GM04504 (cell line): ENCODE results near the gene C1orf53.
"Not testable (repeated sequence)": the region's sequence is repeated elsewhere in the genome, so short reads cannot be mapped to it uniquely, and the experiment has no call there.

Experiments used
- DNase-seq: peaks from one replicate; pipeline ENCODE4 v3.0.0-alpha.2; 2012; ENCODE audit warnings: low read depth

The C1orf53 gene

DNA sequence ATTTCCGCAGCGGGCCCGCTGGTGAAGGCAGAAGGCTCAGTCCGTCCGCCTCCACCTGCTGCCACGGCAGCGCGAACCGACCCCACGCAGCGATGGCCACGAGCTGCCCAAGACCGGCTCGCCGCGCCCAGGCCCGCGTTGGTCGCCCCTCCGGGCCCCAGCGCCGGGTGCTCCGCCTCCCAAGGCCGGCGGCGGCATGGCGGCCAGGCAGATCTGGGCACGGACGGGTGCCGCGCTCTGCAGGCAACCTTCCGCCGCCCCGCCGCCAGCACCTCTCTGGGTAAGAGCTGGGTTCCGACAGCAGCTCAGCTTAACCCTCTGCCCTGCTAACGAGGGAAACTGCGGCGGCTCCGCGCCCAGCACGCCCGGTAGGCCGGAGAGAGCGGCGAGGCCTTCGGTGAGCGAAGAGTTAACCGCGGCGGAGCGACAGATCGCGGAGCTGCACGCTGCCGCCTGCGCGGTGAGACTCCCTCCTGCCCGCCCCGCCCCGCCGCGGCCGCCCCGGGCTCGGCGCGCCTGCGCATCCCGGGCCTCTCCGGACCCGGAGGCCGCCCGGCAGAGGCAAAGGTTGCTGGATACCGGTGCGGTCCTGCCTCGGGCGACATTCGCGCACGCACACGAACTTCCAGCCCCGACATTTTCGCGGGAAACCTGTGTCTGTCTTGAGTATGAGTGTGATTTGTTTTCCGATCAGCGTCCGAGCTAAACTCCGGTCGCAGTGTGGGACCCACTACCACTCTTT, at the start of gene C1orf53:
TSS of gene C1orf53 (plus strand) at position 177 of the 742 bp plus-strand sequence. CDS start at position 197, 20 bp downstream.
- DNase-seq: peak; percentile 74

DNA sequence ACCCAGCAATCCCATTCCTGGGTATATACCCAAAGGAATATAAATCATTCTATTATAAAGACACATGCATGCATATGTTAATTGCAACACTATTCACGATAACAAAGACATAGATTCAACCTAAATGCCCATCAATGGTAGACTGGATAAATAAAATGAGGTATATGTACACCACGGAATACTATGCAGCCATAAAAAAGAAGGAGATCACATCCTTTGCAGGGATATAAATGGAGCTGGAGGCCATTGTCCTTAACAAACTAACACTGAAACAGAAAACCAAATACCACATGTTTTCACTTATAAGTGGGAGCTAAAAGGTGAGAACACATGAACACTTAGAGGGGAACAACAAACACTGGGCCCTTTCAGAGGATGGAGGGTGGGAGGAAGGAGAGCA, 46.7 kb upstream of the C1orf53 start:
- DNase-seq: not testable (repeated sequence)

DNA sequence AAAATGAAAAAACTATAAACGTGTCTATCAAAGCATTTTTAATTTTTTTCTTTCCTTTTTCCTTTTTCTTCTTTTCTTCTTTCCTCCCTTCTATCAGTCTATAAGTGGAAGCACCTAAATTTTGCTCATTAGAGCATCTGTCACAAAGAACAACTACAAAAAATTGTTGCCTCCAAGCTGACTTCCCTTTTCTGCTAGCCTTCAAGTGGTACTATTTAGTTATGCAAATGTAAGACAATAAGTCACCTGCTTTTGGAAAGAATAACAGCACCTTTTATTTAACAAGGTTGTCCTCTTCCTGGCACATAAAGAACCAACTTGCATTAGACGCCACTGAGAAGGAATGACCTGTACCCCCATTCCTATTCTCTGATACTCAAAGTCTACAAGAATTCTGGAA, 45.0 kb upstream of the C1orf53 start:
- DNase-seq: no peak

DNA sequence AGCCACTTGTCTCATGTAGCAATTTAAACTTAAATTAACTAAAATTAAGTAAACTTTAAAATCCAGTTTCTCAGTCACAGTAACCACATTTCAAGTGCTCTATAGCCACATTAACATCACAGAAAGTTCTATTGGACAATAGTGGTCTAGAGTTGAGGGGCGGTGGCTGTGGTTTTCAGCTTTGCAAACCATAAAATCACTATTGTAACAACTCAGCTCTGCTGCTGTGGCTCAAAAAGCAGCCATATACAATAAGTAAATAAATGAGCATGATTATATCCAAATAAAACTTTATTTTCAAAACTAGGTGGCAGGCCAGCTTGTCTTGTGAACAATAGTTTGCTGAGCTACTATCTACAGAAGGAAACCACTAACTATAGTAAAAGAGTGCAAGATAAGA, 43.4 kb upstream of the C1orf53 start:
- DNase-seq: no peak

DNA sequence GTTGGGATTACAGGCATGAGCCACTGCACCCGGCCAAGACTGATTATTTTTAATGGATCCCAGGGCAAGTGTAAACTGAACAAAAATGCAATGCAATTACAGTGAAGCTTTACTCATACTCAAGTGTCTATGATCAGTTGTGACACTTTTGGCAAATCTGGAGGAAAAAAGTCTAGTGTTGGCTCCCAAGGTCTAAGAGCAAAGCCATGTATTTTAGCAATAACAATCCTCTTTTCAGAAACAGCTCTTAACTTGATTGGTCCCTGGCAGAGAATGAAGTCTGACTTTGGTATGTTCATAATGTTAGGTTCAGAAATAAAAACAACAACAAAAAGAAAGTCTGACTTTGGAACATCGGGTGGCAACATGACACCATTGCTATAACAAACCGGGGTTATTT, 40.2 kb upstream of the C1orf53 start:
- no peak for DNase-seq

DNA sequence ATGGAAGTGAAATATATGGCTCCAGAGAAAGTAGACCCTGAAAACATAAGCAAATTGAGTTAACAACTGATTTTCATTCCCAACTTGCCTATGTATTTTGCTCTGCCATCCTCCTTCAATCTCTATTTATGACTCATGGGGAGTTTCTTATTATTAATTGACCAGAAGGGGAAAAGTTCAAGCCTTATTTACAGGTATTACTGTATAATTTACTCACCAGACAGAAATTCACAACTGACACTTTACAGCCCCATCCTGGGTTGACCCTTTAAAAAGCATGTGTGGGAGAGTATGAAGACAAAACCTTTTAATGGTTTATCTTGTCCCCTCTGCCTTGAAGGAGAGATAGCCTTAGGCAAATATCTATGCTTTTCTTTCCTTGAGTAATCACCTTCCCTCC, 39.8 kb upstream of the C1orf53 start:
- no peak for DNase-seq

DNA sequence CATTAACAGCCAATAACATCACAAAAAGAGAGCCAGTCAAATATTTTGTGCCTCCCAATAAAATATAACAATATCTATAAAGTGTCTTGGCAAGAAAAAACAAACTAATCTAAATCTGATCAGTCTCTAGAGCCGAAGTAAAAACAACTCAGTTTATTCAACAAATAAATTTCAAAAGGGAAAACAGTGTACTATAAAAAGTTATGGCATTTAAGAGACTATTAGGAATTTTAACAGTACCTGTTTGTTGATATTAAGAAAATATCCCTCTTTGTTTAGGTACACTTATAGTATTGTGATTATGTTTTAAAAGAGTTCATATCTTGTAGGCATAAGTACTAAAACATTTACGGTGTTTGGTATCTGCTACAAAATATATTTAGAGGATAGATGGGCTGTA, 36.6 kb upstream of the C1orf53 start:
- DNase-seq: no peak

DNA sequence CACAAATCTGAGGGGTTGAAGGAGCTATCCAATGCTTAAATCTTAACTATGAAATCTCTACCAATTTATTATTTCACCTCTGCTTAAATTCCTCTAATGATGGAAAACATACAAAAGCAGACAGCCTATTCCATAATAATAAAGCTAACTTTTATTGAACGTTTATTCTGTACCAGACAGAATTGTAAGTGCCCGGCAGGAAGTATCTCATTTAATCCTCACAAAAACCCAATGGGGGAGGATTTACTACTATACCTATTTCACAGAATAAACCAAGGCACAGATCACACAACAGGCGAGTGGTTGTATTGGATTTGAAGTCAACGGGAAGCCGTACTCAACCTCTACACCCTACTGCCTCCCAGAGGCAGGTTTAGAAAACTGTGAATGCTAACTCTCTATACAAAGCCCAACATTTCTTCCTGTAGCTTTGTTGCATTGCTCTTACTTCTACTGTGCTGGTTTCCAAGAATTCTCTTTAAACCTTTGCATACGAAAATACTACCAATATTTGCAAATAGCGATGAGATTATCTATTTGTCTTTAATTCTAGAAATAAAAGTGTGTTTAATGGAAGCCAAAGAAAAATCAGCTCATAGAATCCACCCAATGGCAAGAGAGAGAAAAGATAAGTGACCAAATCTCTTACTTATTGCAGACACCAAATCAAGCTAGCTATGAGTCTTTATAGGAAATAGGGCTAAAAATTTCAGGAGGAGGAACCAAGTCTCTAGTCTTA, 33.5 kb upstream of the C1orf53 start:
- peak; percentile 42 for DNase-seq

DNA sequence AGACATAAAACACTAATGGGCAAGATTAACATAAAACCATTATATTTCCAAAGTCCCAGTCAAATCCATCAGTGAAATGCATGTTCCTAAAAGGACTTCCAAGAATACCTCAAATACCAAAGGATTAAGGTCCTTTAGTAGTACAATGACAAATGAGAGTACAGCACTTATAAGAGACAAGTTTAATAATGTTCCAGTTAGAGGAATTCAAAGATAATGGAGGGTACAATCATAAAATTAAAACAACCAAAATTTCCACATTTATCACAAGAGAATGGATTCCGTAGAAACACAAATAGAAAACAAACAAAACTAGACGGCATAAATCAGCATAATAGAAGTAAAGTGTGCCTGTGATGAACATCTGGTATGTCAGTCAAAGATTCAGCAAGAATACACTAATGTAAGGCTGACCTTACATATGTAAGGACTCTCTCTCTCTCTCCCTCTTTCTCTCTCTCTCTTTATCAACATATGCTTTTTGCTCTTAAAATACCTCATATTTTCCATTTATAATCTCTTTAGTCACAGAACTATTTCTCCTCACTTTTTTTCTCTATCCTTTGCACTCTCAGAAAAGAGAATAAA, 32.8 kb upstream of the C1orf53 start:
- DNase-seq: no peak

DNA sequence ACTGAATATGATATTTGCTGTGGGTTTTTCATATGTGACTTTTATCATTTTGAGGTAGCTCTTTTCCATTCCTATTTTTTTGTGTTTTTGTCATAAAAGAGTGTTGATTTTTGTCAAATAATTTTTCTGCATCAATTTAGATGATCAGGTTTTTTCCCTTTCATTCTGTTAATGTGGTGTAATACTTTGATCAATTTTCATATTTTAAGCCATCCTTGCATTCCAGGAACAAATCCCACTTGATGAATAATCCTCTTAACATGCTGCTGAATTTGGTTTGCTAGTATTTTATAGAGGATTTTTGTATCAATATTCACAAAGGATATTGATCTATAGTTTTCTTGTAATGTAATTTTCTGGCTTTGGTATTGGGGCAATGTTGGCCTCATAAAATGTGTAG, 25.5 kb upstream of the C1orf53 start:
- DNase-seq: no peak

DNA sequence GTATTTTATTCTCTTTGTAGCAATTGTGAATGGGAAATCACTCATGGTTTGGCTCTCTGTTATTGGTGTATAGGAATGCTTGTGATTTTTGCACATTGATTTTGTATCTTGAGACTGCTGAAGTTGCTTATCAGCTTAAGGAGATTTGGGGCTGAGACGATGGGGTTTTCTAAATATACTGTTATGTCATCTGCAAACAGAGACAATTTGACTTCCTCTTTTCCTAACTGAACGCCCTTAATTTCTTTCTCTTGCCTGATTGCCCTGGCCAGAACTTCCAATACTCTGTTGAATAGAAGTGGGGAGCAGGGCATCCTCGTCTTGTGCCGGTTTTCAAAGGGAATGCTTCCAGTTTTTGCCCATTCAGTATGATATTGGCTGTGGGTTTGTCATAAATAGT, 22.0 kb upstream of the C1orf53 start:
- DNase-seq: not testable (repeated sequence)

DNA sequence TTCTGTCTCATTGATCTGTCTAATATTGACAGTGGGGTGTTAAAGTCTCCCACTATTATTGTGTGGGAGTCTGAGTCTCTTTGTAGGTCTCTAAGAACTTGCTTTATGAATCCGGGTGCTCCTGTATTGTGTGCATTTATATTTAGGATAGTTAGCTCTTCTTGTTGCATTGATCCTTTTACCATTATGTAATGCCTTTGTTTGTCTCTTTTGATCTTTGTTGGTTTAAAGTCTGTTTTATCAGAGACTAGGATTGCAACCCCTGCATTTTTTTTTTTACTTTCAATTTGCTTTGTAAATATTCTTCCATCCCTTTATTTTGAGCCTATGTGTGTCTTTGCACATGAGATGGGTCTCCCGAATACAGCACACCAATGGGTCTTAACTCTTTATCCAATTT, 20.2 kb upstream of the C1orf53 start:
- DNase-seq: not testable (repeated sequence)

DNA sequence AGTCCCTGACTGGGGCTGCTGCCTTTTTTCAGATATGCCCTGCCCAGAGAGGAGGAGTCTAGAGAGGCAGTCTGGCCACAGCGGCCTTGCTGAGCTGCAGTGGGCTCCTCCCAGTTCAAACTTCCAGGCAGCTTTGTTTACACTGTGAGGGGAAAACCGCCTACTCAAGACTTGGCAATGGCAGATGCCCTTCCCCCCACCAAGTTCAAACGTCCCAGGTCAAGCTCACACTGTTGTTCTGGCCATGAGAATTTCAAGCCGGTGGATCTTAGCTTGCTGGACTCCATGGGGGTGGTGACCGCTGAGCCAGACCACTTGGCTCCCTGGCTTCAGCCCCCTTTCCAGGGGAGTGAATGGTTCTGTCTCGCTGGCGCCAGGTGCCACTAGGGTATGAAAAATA, 18.3 kb upstream of the C1orf53 start:
- no peak for DNase-seq

DNA sequence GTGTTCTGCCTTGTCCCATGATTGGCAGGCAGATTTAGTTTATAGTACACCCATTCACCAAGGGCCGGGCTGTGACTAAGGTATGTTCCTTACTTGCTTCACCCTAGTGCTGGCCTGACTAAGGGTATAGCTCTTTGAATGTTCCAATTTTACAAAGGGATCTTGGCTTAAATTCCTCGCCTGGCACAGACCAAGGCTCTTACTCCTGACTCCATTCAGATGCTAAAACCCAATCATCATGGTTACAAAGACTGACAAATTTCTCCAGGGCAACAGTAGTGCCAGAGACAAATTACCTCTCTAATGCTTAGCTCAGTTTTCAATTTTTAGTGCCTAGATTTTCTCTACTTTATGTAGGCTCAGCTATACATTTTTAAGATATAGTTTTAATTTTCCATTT, 11.5 kb upstream of the C1orf53 start:
- DNase-seq: no peak

DNA sequence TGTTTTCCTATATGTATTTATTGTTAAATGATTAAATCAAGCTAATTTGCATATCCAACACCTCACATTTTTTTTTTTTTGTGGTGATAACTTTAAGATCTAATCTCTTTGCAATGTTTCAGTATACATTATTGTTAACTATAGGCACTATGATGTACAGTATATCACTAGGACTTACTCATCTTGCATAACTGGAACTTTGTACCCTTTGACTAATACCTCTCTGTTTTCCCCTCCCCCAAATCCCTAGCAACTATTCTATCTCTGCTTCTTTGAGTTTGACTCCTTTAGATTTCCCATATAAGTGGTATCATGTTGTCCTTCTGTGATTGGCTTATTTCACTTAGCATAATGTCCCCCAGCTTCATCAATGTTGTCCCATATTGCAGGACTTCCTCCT, 9.7 kb upstream of the C1orf53 start:
- DNase-seq: no peak

DNA sequence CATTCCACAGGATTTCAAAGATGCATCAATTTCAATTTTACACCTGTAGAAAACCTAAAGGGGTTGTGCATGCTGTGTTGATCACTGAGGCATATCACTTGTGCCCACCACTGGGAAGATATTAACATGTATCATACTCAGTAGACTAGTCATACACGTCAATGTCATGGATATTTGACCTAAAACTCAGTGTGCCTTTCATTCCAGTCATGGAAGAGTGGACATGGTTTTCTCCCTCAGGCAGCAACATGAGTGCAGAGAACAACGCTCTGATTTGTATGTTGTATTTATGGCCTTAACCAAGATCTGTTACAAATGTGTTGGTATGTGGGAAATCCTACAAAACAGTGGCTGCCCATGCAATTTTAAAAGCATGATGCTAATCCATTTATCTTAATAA, 6.1 kb upstream of the C1orf53 start:
- DNase-seq: no peak

DNA sequence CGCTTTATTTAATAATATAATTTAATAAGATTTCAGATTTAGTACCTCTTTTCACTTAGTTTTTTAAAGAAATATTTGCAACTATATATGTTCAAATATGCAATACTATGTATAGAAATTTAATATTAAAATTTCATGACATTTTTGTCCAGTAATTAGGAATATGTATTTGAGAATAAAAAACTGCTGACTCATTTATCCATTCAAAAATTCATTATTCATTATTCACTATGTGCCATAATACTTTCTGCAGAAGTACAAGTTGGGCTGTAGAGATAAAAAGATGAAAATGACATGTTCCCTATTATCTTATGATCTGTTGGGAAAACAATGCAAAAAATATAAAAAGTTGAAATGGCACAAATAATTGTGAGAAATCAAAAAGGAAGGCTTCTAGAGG, 3.4 kb upstream of the C1orf53 start:
- DNase-seq: no peak

DNA sequence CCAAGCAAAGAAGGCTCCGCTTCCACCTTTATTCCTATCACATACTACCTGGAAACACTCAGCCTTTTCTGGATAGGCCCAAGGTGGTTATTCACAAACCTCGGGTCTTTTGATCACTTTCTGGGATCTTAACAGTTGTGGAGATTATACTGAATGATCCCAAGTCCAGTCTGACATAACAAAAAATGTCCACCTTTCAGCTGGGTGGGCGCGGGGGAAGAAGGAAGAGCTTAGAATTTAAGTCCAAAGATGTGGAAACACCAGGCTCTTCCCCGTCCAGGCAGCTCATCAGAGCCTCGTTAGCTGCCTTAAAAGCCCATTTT, 338 bp upstream of the C1orf53 start:
- no peak for DNase-seq

DNA sequence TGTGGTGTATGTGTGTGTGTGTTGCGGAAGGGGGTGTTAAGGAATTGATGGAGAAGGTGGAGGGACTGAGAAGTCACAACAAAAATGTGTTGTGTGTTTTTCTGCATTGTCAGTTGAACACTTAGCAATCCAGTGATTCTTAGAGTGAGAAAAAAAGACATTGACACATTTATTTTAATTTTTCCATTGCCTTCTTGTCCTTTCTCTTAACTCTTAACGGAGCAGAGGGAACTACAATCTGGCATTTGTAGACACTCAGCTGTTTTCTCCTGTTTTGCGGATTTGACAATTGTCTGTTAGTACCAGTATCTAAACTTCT, 725 bp downstream of the C1orf53 start:
- DNase-seq: no peak

DNA sequence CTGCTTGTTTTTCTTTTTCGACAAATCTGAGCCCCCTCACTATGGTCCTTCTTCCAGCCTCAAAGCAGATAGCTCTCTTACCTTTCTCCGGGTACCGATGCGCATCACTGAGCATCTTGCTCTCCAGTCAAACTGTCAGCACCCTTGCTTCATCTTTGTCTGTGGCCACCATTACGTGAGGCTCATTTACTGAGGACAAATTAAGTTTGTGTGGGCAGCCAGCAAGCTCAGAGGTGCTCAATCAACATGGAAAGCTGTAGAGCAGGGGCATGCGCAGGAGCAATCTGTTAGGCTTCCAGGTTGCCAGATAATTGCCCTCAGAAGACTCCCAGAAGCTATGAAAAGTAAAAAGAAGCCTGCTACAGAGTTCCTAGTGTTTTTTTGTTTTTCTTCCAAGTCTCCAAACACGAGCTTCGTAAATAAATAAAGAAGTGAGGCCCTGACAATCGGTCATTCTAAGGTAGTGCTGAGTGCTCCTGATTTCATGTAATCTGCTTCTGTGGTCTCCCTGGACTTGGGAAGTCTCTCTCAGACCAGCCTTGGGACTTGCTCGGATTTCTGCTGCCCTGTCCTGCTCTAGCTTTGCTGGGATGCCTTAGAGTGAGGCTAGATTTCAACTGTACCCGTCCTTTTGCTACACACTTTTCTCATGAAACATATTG, 1.8 kb downstream of the C1orf53 start:
- DNase-seq: no peak

DNA sequence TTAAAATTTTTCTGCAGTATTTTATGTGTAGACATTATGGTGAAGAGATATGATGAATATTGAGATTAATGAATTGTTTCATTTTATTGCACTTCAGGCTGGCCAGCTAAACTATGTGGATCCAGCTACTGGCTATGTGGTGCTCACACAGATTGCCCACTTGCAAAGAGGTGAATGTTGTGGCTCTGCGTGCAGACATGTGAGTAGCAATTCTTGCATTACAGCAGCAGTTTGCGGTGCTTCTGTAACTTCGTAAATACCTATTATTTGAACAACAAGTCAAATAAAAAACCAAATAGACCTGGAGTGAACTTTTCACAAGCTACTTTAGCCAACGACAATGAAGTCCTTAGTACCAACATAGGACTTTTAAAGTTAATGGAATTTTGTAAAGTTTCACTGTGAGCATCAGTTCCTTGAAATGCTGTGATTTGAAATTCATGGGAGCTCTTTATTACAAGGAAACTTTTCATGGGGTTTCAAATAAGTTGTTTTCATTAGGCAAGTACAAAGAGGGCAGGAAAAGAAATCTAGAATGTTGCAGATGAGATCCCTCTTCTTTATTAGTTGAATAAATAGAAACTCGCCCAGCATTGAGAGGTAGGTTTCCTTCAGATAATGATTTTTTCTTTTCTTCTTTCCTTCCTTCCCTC, 3.4 kb downstream of the C1orf53 start:
- DNase-seq: no peak

DNA sequence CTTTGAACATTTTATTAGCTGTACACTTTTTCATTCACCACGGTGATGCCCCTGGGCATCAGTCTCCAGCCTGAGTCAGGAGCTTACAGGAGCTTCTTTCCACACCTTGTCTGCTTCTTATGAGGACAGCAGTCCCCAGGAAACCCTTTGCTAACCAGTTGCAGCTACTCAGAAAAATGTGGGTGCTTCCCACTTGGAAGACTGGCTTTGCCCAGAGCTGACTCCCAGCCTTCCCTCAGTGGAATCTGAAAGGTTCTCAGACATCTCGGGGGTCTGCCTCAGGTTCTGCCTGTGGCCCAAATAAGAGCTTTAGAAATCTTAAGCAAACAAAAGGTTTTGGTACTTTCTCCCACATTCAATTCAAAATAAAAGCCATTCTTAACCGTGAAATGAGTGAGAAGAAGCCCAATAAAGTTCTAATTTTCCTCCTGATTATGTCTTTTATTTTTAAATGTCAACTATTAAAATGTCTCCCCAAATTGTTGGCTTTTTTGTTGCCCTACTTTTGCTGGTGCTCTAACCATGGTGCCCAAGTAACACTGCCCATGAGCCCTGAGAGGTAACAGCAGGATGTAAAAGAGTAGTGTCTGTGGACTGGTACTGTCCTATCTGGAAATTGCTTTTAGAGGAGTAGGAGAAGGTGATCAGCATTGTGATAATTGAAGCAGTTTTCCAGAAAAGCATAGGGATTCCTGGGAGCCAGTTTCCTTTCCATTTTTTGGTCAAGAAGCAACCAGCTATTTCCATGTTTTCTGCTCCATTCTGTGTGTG, 5.6 kb downstream of the C1orf53 start:
- no peak for DNase-seq
